K562 (cell line): ENCODE data around the gene IGSF21. TPM values are rescaled to one million over a fixed set of nuclear protein-coding genes. Genes with fewer than 3 reads are reported as not detected.

Experiments used
- ATAC-seq: fragments of 200-7000 bp; cut with Tn5 transposase; 3 replicates; pipeline ENCODE4 v1.9.1; 2020; ENCODE audit warnings: moderate library complexity
- BruUV-seq: library from RNA; stranded (reverse); fragments of 400-500 nt; replicated peaks from 2 replicates; lab custom pipeline; 2021; lab: Mats Ljungman, UMichigan
- CTCF ChIA-PET: fragments of 300-600 bp; formaldehyde crosslinking; extraction: SDS; loops from one replicate; lab custom pipeline; 2021; ENCODE audit warnings: low intra/inter-chr PET ratio; lab: Yijun Ruan, JAX
- POLR2A ChIA-PET: fragments of 300-600, 350-650 bp; sonication (Branson Sonifier 250); formaldehyde crosslinking; extraction: SDS; loops from one replicate; lab custom pipeline; 2021; ENCODE audit warnings: antibody characterized with exemption, inconsistent platforms; lab: Yijun Ruan, JAX
- DNase-seq, 4 experiments: peaks; one replicate each; pipeline versions ENCODE4 v3.0.0 to v3.0.0-alpha.2; 2011 to 2018; ENCODE audit warnings: low spot score in 3 of 4, mixed read lengths in 3 of 4; ENCODE audit errors: extremely low read depth in 1 of 4
- FAIRE-seq: peaks from 2 replicates; lab custom pipeline; 2011; peaks lifted over from hg19 to GRCh38; lab: Jason Lieb, UNC
- H2AFZ ChIP-seq: 2 replicates; pipeline ENCODE4 v1.6.0; 2011; ENCODE audit warnings: low read depth, low read length, control low read depth, inconsistent platforms
- H3K27ac ChIP-seq: fragments of 200-600 bp; 3 replicates; pipeline ENCODE4 v1.8.0; 2011; ENCODE audit warnings: low read depth, mild to moderate bottlenecking, control low read depth, inconsistent platforms, low read length, moderate library complexity, mixed read lengths; ENCODE audit errors: extremely low read depth
- H3K27me3 ChIP-seq, 2 experiments: fragments of 300-600 bp in 1 of 2; 2 replicates in 1 of 2; 3 replicates in 1 of 2; pipeline versions ENCODE4 v1.6.0 to v1.8.0; 2011; ENCODE audit warnings: inconsistent platforms in 2 of 2, low read length in 2 of 2, mild to moderate bottlenecking in 1 of 2, mixed read lengths in 1 of 2, moderate library complexity in 1 of 2; ENCODE audit not compliant: control insufficient read depth in 2 of 2, insufficient read depth in 2 of 2
- H3K36me3 ChIP-seq: fragments of 300-600 bp; 3 replicates; pipeline ENCODE4 v1.8.0; 2011; ENCODE audit warnings: mild to moderate bottlenecking, low read length, inconsistent platforms; ENCODE audit not compliant: control insufficient read depth, insufficient read depth
- H3K4me1 ChIP-seq, 2 experiments: fragments of 200-600 bp in 1 of 2; replicated peaks in 1 of 2; 2 replicates in 1 of 2; 3 replicates in 1 of 2; pipeline versions ENCODE4 v1.5.1 to v1.8.0; 2011; ENCODE audit warnings: inconsistent platforms in 2 of 2, low read length in 2 of 2, mild to moderate bottlenecking in 1 of 2, mixed read lengths in 1 of 2, moderate library complexity in 1 of 2; ENCODE audit not compliant: control insufficient read depth in 2 of 2, insufficient read depth in 2 of 2
- H3K4me2 ChIP-seq: 2 replicates; pipeline ENCODE4 v1.6.1; 2011; ENCODE audit warnings: low read length, control low read depth, inconsistent platforms, mixed read lengths; ENCODE audit not compliant: insufficient read depth
- H3K4me3 ChIP-seq: fragments of 200-600 bp; sonication (generic), shearing (Covaris generic); 2 replicates; pipeline ENCODE4 v1.5.1; 2016; ENCODE audit warnings: control low read depth, inconsistent platforms
- H3K79me2 ChIP-seq: fragments of 200-600 bp; 3 replicates; pipeline ENCODE4 v1.8.0; 2011; ENCODE audit warnings: low read length, inconsistent platforms; ENCODE audit not compliant: control insufficient read depth, insufficient read depth
- H3K9ac ChIP-seq, 2 experiments: 2 replicates each; pipeline versions ENCODE4 v1.6.0 to v1.6.1; 2011; ENCODE audit warnings: low read depth in 2 of 2, low read length in 2 of 2, control low read depth in 1 of 2, inconsistent platforms in 1 of 2, mild to moderate bottlenecking in 1 of 2, mixed read lengths in 1 of 2; ENCODE audit not compliant: insufficient read depth in 1 of 2
- H3K9me1 ChIP-seq: one replicate; pipeline ENCODE4 v1.6.0; 2011; ENCODE audit warnings: inconsistent platforms, mild to moderate bottlenecking, low read length, moderate library complexity; ENCODE audit not compliant: control insufficient read depth, insufficient read depth
- H3K9me3 ChIP-seq: replicated peaks from 2 replicates; pipeline ENCODE4 v1.5.1; 2011; ENCODE audit warnings: low read depth, low read length, inconsistent platforms; ENCODE audit not compliant: control insufficient read depth, insufficient read depth
- H4K20me1 ChIP-seq: replicated peaks from 2 replicates; pipeline ENCODE4 v1.6.1; 2011; ENCODE audit warnings: low read length, inconsistent platforms, mixed read lengths; ENCODE audit not compliant: control insufficient read depth, insufficient read depth
- ASH1L ChIP-seq: fragments of 450-650 bp; IDR thresholded peaks from 2 replicates; pipeline ENCODE4 v1.6.1; 2018; ENCODE audit warnings: borderline replicate concordance, mild to moderate bottlenecking, low read depth; ENCODE audit not compliant: partially characterized antibody
- CHD4 ChIP-seq: fragments of 200-600 bp; sonication (generic); IDR thresholded peaks from 3 replicates; pipeline ENCODE4 v1.6.1; 2012; ENCODE audit warnings: low read depth, mild to moderate bottlenecking, mixed read lengths, low read length, inconsistent platforms; ENCODE audit not compliant: insufficient read depth, insufficient replicate concordance, poor library complexity, severe bottlenecking
- ELF4 ChIP-seq: fragments of 450-650 bp; formaldehyde crosslinking; IDR thresholded peaks from 2 replicates; pipeline ENCODE4 v1.4.0; 2022; ENCODE audit warnings: missing genetic modification characterization
- KLF1 ChIP-seq: fragments of 450-650 bp; IDR thresholded peaks from 2 replicates; pipeline ENCODE4 v1.6.1; 2016; ENCODE audit warnings: missing genetic modification characterization, missing compliant biosample characterization
- MCM3 ChIP-seq: fragments of 450-650 bp; IDR thresholded peaks from 2 replicates; pipeline ENCODE4 v1.6.1; 2016
- MED1 ChIP-seq: sonication (generic); formaldehyde crosslinking; IDR thresholded peaks from 2 replicates; pipeline ENCODE4 v1.8.1; 2023; ENCODE audit warnings: missing genetic modification reagents, borderline replicate concordance
- NR2F6 ChIP-seq: fragments of 450-650 bp; formaldehyde crosslinking; IDR thresholded peaks from 2 replicates; pipeline ENCODE4 v1.4.0; 2020; ENCODE audit warnings: mild to moderate bottlenecking
- RBFOX2 ChIP-seq: fragments of 200-400 bp; formaldehyde crosslinking; IDR thresholded peaks from 2 replicates; pipeline ENCODE4 v1.6.1; 2017; ENCODE audit warnings: low read depth, mild to moderate bottlenecking, low read length, moderate library complexity
- SP2 ChIP-seq: IDR thresholded peaks from 2 replicates; pipeline ENCODE4 v1.6.1; 2011; ENCODE audit warnings: mild to moderate bottlenecking, low read depth, low read length, moderate library complexity; ENCODE audit not compliant: poor library complexity, severe bottlenecking; ENCODE audit errors: extremely low read depth
- TBL1XR1 ChIP-seq, 2 experiments: IDR thresholded peaks; 2 replicates each; pipeline ENCODE4 v1.6.1; 2012; ENCODE audit warnings: improper control_type of control experiment in 2 of 2, low read length in 2 of 2, mild to moderate bottlenecking in 1 of 2
- TCF7 ChIP-seq: sonication (generic); IDR thresholded peaks from 2 replicates; pipeline ENCODE4 v1.6.1; 2016; ENCODE audit warnings: antibody characterized with exemption, borderline replicate concordance
- ZNF12 ChIP-seq: sonication (generic); formaldehyde crosslinking; IDR thresholded peaks from 2 replicates; pipeline ENCODE4 v1.4.0; 2020; ENCODE audit warnings: mild to moderate bottlenecking, missing genetic modification reagents
- ZNF146 ChIP-seq: IDR thresholded peaks from one replicate; pipeline ENCODE4 v1.6.1; 2018; ENCODE audit warnings: missing compliant biosample characterization; ENCODE audit not compliant: unreplicated experiment
- WGBS: fragments of 100-300 bp; shearing (Covaris generic); methylation state at CpG from one replicate; pipeline ENCODE4 v1.1.6; 2016; ENCODE audit warnings: low coverage, mixed read lengths; ENCODE audit not compliant: insufficient coverage; ENCODE audit errors: missing lambda C conversion rate; 5-methylcytosine and 5-hydroxymethylcytosine counted together
- in situ Hi-C: fragments of 300-500 bp; cut with MboI; formaldehyde crosslinking; loops from 4 replicates; pipeline ENCODE4 v1.15.0; 2018; ENCODE audit warnings: inconsistent platforms, mixed read lengths
- intact Hi-C: fragments of 100-400 bp; cut with micrococcal nuclease; formaldehyde crosslinking; loops from 2 replicates; pipeline ENCODE4 v1.14.2; 2022
- polyA plus RNA-seq, 8 experiments: library from polyadenylated mRNA; depleted of rRNA in 4 of 8; stranded (reverse) in 5 of 8; unstranded in 3 of 8; fragments of >200 nt; fragmentation: Nextera tagmentation in 2 of 8; fragmentation: Illumina TruSeq in 1 of 8; extraction: Ambion mirVana in 2 of 8; extraction: Trizol in 1 of 8; gene quantifications; 2 replicates each; pipeline versions ENCODE4 v1.2.1 to v1.2.3, GENCODE V29; 2011 to 2014; ENCODE audit warnings: inconsistent platforms in 1 of 8, missing spikeins in 1 of 8
- total RNA-seq, 7 experiments: library from RNA; depleted of rRNA in 6 of 7; stranded (reverse); fragments of >200 nt in 6 of 7; fragmentation: Illumina TruSeq in 2 of 7; extraction: Trizol in 2 of 7; gene quantifications; 2 replicates each; pipeline versions ENCODE4 v1.2.1 to v1.2.3, GENCODE V29; 2011 to 2021; ENCODE audit warnings: low replicate concordance in 1 of 7
- TF ChIP-seq, protein P1 (sequence below): fragments of 250-450 bp; sonication (Bioruptor Pico); IDR thresholded peaks from 2 replicates; pipeline ENCODE4 v1.5.0; 2021
- TF ChIP-seq, protein P2 (sequence below): sonication (generic); formaldehyde crosslinking; IDR thresholded peaks from 2 replicates; pipeline ENCODE4 v1.8.1; 2023; ENCODE audit warnings: mild to moderate bottlenecking, missing genetic modification reagents
- TF ChIP-seq, protein P3 (sequence below), 2 experiments: fragments of 150-350 bp in 1 of 2; IDR thresholded peaks; 2 replicates each; pipeline ENCODE4 v1.6.1; 2012 to 2016; ENCODE audit warnings: low read depth in 2 of 2, low read length in 2 of 2, mild to moderate bottlenecking in 1 of 2, moderate library complexity in 1 of 2

Gene IGSF21
- total and polyA plus RNA-seq, 9 of the 15 experiments (the other 6 are each of a cell fraction or from before 2014, with no cell fraction given) = not detected

DNA sequence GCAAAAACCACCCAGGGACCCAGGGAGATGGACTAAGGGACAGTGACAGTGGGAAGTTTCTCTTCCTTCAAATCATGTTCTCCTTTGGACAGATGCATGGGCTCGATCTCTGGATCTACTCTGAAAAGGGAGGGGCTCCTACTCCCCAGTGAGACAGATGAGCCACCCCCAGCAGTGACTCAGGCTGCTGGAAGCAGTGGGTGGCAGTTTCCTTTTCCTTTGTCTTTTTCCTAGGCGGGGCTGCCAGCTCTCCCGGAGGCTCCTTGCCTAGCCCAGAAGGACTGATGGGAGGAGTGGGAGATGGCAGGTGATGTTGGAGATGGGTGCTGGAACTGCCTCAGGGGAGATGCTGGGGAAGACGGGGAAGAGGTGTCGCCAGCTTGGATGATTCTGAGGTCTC, 41.0 kb upstream of the IGSF21 start (continued):
- TF ChIP-seq TBL1XR1 (IDR thresholded peaks at IDR 0.05; ENCODE audit: low read length in 2 of 2) = no peak
- TF ChIP-seq NR2F6 = no peak
- no peak for TF ChIP-seq MCM3
- no peak for TF ChIP-seq TCF7
- no peak for TF ChIP-seq KLF1
- TF ChIP-seq, protein P1, sequence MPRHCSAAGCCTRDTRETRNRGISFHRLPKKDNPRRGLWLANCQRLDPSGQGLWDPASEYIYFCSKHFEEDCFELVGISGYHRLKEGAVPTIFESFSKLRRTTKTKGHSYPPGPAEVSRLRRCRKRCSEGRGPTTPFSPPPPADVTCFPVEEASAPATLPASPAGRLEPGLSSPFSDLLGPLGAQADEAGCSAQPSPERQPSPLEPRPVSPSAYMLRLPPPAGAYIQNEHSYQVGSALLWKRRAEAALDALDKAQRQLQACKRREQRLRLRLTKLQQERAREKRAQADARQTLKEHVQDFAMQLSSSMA (CRISPR knock-in tag) = no peak
- no peak for TF ChIP-seq ASH1L

DNA sequence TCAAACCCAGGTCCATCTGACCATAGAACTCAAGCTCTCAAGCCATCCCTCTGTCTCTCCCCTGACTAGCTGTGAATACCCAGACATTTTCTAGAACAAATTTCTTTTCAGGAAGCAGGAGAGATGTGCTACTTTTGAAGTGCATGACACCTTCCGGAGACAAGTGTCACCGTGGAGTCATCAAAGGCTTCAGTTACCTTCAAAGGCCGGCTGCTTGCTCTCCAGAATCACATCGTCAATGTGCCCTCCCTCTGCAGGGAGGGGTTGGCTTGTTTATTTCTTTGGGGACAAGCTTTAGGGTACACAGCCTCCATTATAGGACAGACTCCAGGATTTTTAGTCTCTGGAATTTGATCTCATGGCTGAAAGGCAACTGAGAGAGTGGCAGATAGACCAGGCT, 37.7 kb upstream of the IGSF21 start:
- Histone ChIP-seq H3K9me1 (no peaks in the 10 kb centered on the region), H3K79me2 (no peaks in the 10 kb centered on the region), H3K4me2 (no peak overlapping the region), H4K20me1 (peaks cover 11% of the 10 kb centered on the region; the same call in 1 of the 2 replicates), H3K36me3 (no peaks in the 10 kb centered on the region), H2AFZ (no peak overlapping the region), H3K4me3 (no peak overlapping the region), H3K9me3 (no peaks in the 10 kb centered on the region), H3K9ac (no peak overlapping the region), H3K4me1 (no peaks in the 10 kb centered on the region), H3K27me3 (peaks cover 13 to 20% of the 10 kb centered on the region in 2 experiments; a peak in 4 of 5 replicates), H3K27ac (no peak overlapping the region)
- POLR2A ChIA-PET = no interaction called here
- in situ Hi-C loops (no loop called here), intact Hi-C loops (no loop called here)
- WGBS = 0% methylated on average over 4 of the region's 4 CpGs
- BruUV-seq = no TSS peak
- ATAC-seq = no peak
- FAIRE-seq = no peak
- CTCF ChIA-PET = no interaction called here
- no peak for DNase-seq
- TF ChIP-seq, protein P2, sequence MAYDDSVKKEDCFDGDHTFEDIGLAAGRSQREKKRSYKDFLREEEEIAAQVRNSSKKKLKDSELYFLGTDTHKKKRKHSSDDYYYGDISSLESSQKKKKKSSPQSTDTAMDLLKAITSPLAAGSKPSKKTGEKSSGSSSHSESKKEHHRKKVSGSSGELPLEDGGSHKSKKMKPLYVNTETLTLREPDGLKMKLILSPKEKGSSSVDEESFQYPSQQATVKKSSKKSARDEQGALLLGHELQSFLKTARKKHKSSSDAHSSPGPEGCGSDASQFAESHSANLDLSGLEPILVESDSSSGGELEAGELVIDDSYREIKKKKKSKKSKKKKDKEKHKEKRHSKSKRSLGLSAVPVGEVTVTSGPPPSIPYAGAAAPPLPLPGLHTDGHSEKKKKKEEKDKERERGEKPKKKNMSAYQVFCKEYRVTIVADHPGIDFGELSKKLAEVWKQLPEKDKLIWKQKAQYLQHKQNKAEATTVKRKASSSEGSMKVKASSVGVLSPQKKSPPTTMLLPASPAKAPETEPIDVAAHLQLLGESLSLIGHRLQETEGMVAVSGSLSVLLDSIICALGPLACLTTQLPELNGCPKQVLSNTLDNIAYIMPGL (CRISPR knock-in tag) = no peak
- TF ChIP-seq RBFOX2 (no peak), MED1 (CRISPR knock-in tag) (no peak), ZNF146 (no peak), ELF4 (CRISPR knock-in tag) (no peak), SP2 (no peak), ZNF12 (CRISPR knock-in tag) (no peak), CHD4 (no peak)
- TF ChIP-seq, protein P3, sequence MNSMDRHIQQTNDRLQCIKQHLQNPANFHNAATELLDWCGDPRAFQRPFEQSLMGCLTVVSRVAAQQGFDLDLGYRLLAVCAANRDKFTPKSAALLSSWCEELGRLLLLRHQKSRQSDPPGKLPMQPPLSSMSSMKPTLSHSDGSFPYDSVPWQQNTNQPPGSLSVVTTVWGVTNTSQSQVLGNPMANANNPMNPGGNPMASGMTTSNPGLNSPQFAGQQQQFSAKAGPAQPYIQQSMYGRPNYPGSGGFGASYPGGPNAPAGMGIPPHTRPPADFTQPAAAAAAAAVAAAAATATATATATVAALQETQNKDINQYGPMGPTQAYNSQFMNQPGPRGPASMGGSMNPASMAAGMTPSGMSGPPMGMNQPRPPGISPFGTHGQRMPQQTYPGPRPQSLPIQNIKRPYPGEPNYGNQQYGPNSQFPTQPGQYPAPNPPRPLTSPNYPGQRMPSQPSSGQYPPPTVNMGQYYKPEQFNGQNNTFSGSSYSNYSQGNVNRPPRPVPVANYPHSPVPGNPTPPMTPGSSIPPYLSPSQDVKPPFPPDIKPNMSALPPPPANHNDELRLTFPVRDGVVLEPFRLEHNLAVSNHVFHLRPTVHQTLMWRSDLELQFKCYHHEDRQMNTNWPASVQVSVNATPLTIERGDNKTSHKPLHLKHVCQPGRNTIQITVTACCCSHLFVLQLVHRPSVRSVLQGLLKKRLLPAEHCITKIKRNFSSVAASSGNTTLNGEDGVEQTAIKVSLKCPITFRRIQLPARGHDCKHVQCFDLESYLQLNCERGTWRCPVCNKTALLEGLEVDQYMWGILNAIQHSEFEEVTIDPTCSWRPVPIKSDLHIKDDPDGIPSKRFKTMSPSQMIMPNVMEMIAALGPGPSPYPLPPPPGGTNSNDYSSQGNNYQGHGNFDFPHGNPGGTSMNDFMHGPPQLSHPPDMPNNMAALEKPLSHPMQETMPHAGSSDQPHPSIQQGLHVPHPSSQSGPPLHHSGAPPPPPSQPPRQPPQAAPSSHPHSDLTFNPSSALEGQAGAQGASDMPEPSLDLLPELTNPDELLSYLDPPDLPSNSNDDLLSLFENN (IDR thresholded peaks at IDR 0.05; ENCODE audit: low read depth in 2 of 2, low read length in 2 of 2) = no peak
